Measurements from ENCODE around the gene SH3RF1.

Gene SH3RF1

DNA sequence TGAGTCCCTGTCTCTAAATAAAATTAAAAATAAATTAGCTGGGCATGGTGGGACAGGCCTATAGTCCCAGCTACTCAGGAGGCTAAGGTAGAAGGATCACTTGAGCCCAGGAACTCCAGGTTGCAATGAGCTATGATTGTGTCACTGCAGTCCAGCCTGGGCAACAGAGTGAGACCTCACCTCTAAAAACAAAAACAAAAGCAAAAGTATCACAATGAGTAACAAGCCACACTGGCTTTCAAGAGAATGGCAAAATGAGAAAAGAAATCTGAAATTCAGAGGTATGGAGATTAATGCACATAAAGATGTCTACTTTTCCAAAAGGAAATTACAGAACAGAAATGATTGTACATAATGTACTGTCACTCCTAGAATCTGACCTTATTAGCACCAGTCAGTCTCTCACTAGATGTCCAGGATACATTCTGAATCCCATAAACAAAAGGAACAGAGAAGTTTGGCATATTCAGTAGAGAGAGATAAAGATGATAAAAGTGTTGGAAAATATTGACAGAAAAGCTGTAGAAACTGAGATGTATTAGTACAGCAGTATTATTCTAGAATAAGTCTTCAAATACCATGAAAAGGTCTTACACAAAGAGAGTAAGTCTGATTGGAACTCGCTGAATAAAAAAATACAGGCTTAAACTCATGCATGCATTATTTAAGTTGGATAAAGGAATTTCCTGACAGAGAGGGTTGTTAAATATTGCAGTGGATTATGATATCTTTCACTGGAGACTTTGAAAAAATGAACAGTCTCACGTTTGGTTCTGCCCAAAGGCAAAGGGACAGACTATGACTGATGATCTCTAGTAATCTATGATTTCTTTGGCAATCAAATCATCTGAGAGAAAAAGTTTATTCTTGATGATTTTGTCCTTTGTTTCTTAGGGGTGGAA is 102.5 kb downstream of the SH3RF1 start:
- no peak for DNase-seq (ENCODE audit: extremely low read depth, low read depth)
- TF ChIP-seq, protein P1, sequence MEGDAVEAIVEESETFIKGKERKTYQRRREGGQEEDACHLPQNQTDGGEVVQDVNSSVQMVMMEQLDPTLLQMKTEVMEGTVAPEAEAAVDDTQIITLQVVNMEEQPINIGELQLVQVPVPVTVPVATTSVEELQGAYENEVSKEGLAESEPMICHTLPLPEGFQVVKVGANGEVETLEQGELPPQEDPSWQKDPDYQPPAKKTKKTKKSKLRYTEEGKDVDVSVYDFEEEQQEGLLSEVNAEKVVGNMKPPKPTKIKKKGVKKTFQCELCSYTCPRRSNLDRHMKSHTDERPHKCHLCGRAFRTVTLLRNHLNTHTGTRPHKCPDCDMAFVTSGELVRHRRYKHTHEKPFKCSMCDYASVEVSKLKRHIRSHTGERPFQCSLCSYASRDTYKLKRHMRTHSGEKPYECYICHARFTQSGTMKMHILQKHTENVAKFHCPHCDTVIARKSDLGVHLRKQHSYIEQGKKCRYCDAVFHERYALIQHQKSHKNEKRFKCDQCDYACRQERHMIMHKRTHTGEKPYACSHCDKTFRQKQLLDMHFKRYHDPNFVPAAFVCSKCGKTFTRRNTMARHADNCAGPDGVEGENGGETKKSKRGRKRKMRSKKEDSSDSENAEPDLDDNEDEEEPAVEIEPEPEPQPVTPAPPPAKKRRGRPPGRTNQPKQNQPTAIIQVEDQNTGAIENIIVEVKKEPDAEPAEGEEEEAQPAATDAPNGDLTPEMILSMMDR (IDR thresholded peaks at IDR 0.05; ENCODE audit: low read depth, low read length), result no peak

DNA sequence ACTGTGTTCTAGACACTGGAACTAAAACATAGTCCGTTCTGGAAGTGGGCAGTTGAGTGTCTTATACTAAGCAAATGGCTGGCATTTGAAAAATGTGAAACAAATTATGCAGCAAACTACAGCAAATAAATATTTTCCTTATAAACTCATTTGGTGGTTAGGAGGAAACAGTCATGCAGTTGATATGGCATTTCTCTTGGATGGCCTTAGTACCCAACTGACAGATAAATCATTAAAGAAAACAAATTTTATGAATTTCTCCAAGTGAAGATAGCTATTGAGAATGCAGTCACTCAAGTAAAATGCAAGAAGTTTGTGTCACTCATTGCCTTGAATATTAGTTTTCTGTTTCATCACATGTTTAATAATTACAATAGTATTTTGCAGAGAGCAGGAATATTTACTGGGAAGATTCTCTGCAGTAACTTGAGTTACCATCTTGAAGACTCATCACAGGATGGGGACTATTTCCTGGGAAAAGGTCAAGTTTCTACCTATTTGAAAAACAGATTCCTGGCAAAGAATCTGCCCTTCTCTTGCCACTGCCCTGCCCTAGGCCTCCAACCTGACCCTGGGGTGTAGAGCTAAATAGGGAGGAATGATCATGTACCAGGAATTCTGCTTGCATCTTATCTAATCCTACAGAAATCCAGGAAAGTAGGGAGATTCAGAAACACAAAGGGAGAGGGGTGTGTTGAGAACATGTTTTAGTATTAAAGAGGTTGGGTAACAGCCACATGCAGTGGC is 105.9 kb downstream of the SH3RF1 start:
- DNase-seq (ENCODE audit: extremely low read depth, low read depth), result no peak
- TF ChIP-seq, protein P1 (IDR thresholded peaks at IDR 0.05; ENCODE audit: low read depth, low read length), result no peak

DNA sequence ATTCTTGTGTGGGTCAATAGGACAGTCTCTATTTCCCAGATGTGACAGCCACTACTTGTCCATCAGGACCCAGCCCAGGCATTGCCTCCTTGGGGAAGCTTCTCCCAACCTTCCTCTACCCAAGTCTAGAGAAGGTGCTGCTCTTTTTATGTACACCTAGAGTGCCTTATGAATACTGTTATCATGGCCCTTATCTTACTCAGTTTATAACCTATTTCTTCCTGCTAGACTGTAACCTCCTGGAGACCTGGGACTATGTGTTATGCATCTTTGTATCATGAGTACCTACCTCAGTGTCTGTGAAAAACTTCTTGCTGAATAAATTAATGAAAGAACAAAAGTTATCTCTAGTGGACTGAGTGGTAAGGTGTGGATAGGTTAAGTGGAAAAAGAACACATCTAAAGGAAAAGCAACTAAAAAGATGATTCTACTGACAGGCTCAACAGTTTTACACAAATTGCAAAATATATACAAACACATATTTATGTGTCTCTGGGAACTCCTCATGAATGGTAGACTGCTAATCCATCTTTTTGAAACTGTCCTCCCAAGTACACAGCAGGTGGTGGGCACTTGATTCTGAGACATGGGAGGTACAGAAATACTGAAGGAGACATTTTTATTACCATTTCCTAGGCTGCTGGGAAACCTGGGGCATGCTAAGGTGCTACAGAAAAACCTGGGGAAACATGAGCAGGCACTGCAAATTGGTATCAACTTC is 106.6 kb downstream of the SH3RF1 start:
- TF ChIP-seq, protein P1 (IDR thresholded peaks at IDR 0.05; ENCODE audit: low read depth, low read length), result no peak
- no peak for DNase-seq (ENCODE audit: extremely low read depth, low read depth)

DNA sequence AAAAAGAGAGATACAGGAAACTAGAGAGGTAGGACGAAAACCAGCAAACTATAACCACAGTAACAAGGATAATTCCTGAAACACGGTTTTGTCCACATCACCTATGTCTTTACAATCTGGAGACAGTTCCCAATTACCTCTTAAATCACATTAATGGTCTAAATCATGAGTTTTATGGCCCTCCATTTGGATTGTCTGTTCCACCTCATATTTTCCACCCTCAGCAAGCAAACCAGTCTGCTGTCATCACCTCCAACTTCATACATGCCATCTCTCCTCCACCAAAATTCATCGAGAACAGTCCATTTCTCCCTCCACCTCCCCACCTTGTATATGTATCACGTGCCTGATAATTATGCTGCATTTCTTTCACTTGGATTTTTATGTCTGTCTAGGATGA is 107.3 kb downstream of the SH3RF1 start:
- TF ChIP-seq, protein P1 (IDR thresholded peaks at IDR 0.05; ENCODE audit: low read depth, low read length), result no peak
- DNase-seq (ENCODE audit: extremely low read depth, low read depth), result no peak

DNA sequence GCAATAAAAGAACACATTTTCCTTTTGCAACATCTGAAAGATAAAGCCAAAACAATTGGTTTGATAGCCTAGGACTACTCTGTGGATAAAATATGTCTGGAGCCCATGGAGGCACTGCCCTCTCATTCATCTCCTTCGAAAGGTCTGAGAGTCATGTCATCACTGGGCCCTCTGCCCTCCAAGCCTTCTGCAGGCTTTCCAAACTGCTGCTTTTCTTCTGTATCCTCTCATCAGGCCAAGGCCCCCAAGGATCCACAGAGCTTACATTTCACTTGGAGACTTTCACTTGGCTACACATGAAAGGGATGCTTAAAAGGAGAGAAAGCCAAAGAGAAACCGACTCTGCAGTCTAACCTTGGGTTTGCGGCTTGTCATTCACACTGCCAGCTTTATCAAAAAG is 109.9 kb downstream of the SH3RF1 start:
- no peak for DNase-seq (ENCODE audit: extremely low read depth, low read depth)

DNA sequence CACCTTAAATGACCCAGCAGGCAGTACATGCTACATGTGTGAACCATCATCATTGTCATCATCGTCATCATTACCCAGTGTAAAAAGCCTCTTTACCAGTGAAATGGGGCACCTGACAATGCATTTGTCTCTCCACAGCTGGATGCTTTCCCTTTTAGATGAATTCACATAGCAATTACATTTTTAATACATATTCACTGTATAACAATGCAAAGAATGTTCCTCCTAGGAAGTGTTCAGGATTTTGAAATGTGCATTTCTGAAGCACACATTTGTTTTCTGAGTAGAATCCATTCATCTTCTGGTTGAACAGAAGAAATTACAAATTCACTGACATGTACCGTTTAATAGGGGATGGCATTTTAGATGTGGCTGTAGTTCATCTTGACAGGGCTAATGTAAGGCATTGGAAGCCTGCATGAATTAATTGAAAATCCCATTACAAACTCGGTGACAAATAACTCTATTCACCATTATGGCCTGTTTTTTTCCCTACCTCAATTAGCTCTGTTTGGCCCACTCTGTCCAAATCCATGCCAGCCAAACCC is 111.1 kb downstream of the SH3RF1 start:
- DNase-seq (ENCODE audit: extremely low read depth, low read depth), result no peak
- TF ChIP-seq, protein P1 (IDR thresholded peaks at IDR 0.05; ENCODE audit: low read depth, low read length), result no peak

More for the DNA sequence above, 109.9 kb downstream of the SH3RF1 start:
- TF ChIP-seq, protein P1 (IDR thresholded peaks at IDR 0.05; ENCODE audit: low read depth, low read length), result no peak
